ENCODE results near the gene ALKBH1. TPM values are rescaled to one million over a fixed set of nuclear protein-coding genes. Genes with fewer than 3 reads are reported as not detected.

ALKBH1 gene
- total RNA-seq (19.0 and 21.8 TPM in 2 replicates), polyA plus RNA-seq (7.4 and 8.8 TPM in 2 replicates), polyA minus RNA-seq (6.9 and 7.8 TPM in 2 replicates)
- 12.3 TPM for total RNA-seq (2013)

DNA sequence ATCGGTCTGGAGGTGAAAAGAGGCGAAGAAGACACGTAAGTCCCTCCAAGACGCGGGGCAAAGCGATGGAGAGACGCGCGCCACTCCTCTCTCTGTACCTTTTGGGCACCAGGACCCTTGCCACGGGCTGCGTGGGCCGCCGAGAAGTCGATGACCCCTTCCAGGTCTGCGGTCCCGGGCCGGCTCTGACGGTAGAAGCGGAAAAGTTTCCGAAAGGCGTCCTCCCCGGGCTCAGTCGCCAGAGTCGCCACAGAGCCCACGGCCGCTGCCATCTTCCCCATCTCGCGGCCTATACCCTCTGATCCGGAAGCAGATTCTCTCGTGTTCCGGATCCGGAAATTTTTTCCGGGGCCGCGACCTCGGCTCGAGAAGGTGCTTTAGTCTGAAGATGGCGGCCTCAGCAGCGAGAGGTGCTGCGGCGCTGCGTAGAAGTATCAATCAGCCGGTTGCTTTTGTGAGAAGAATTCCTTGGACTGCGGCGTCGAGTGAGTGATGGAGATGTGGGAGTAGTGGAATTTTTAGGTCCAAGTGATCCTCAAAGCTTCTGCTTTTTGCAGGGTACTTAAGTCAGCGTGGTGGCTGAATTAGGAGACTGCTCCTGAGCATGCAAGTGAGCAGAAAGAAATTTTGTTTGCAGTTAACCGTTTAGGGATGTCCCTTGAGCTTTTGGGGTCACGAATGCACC is at the start of gene ALKBH1, which contains the start of gene SLIRP:
Gene ALKBH1 (minus strand): TSS at position 300 of the 685 bp plus-strand sequence. CDS start 19 bp downstream, at position 281.
Gene SLIRP (plus strand): TSS at position 380 of the 685 bp plus-strand sequence. CDS start 9 bp downstream, at position 389.
- Mint-ChIP-seq H3K4me1 (peaks cover 37% of the 10 kb centered on the region), H3K9me3 (ENCODE audit: insufficient read depth) (no peaks in the 10 kb centered on the region), H3K27me3 (no peaks in the 10 kb centered on the region), H3K4me3 (peak within 1 kb of the TSS; percentile 94), H3K27ac (peak within 1 kb of the TSS; percentile 91)
- Histone ChIP-seq H3K27ac (ENCODE audit: low read length in 2 of 2) (peak within 1 kb of the TSS in 1 of 2 donors; percentile 75), H3K4me3 (ENCODE audit: control extremely low read depth in 1 of 5, extremely low read depth in 1 of 5, insufficient read depth in 1 of 5, low read depth in 2 of 5, low read length in 4 of 5) (peak within 1 kb of the TSS; percentile 82 to 98 (median 92)), H3K9ac (ENCODE audit: low read length) (peak within 1 kb of the TSS; percentile 93), H3K27me3 (replicated peaks in 1 of 4; ENCODE audit: control extremely low read depth in 1 of 4, control insufficient read depth in 3 of 4, insufficient read depth in 4 of 4, low read length in 3 of 4) (no peaks in the 10 kb centered on the region), H3K79me2 (ENCODE audit: control insufficient read depth, insufficient read depth, low read length) (peaks cover 95% of the 10 kb centered on the region), H3K4me2 (replicated peaks; ENCODE audit: low read depth, low read length, poor library complexity, severe bottlenecking) (peak within 1 kb of the TSS; percentile 85), H2AFZ (ENCODE audit: insufficient read depth, low read depth, low read length, poor library complexity, severe bottlenecking) (peak within 1 kb of the TSS; percentile 97), H4K20me1 (ENCODE audit: control insufficient read depth, insufficient read depth, low read length, poor library complexity, severe bottlenecking) (peaks cover 9% of the 10 kb centered on the region), H3K36me3 (replicated peaks in 1 of 2; ENCODE audit: control extremely low read depth in 1 of 2, control insufficient read depth in 1 of 2, extremely low read depth in 1 of 2, insufficient read depth in 2 of 2, low read length in 1 of 2) (peaks cover 5 to 33% of the 10 kb centered on the region in 2 experiments), H3K9me3 (ENCODE audit: control extremely low read depth in 1 of 3, control insufficient read depth in 2 of 3, insufficient read depth in 1 of 3, low read length in 2 of 3) (no peaks in the 10 kb centered on the region), H3K4me1 (ENCODE audit: control insufficient read depth in 2 of 2, insufficient read depth in 2 of 2, low read length in 2 of 2) (peaks cover 22 to 32% of the 10 kb centered on the region in 2 donors)
- intact Hi-C loops (cut with micrococcal nuclease): loop anchor here (1.0 to 5.0 kb wide), 6 partner anchors 53 to 586 kb away; partner anchors contain the start of genes ADCK1, SNW1, SPTLC2 and VIPAS39
- DNase-seq: peak; percentile 91
- peak; percentile 97 for ATAC-seq (ENCODE audit: low read depth)
- WGBS (ENCODE audit: insufficient coverage): under 1% methylated on average over 49 of the region's 49 CpGs
- TF ChIP-seq EZH2 (IDR thresholded peaks at IDR 0.05; ENCODE audit: borderline replicate concordance, insufficient read depth, low read depth, low read length, poor library complexity, severe bottlenecking): no peak
- TF ChIP-seq, protein P1, sequence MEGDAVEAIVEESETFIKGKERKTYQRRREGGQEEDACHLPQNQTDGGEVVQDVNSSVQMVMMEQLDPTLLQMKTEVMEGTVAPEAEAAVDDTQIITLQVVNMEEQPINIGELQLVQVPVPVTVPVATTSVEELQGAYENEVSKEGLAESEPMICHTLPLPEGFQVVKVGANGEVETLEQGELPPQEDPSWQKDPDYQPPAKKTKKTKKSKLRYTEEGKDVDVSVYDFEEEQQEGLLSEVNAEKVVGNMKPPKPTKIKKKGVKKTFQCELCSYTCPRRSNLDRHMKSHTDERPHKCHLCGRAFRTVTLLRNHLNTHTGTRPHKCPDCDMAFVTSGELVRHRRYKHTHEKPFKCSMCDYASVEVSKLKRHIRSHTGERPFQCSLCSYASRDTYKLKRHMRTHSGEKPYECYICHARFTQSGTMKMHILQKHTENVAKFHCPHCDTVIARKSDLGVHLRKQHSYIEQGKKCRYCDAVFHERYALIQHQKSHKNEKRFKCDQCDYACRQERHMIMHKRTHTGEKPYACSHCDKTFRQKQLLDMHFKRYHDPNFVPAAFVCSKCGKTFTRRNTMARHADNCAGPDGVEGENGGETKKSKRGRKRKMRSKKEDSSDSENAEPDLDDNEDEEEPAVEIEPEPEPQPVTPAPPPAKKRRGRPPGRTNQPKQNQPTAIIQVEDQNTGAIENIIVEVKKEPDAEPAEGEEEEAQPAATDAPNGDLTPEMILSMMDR (IDR thresholded peaks at IDR 0.05): no peak
- ChIA-PET CTCF (interaction anchor here (2.0 kb wide), 1 partner anchor 248 kb away, joined by 9 read pairs; no protein-coding TSS in a partner anchor), POLR2A (no interaction called here)
